ENCODE data around the gene RAET1L. TPM values are rescaled to one million over a fixed set of nuclear protein-coding genes. Genes with fewer than 3 reads are reported as not detected.

RAET1L gene
- total and polyA plus RNA-seq, 10 of the 15 experiments (the other 5 are each of a cell fraction or from before 2014, with no cell fraction given): not detected

- ChIA-PET POLR2A (no interaction called here), CTCF (interaction anchor here (0.7 kb wide), 1 partner anchor 342 kb away, joined by 3 read pairs; no protein-coding TSS in a partner anchor), RAD21 (ENCODE audit: unreplicated experiment) (no interaction called here), SMC1A (ENCODE audit: uncharacterized antibody, unreplicated experiment) (no interaction called here)
- Histone ChIP-seq H3K9ac (ENCODE audit: control insufficient read depth, insufficient read depth, low read length) (no peak overlapping the region), H3K4me3 (no peak overlapping the region), H3K27me3 (replicated peaks in 1 of 2; ENCODE audit: control insufficient read depth in 2 of 2, insufficient read depth in 2 of 2, low read length in 1 of 2) (no peaks in the 10 kb centered on the region; a peak in 2 of 4 replicates), H2AFZ (ENCODE audit: control insufficient read depth, low read depth, low read length) (no peak overlapping the region), H3K4me2 (ENCODE audit: control insufficient read depth, insufficient read depth) (no peak overlapping the region), H3K9me3 (replicated peaks; ENCODE audit: control insufficient read depth, insufficient read depth, low read length) (no peaks in the 10 kb centered on the region), H3K4me1 (ENCODE audit: control insufficient read depth, insufficient read depth, low read length) (no peaks in the 10 kb centered on the region), H3K79me2 (ENCODE audit: control insufficient read depth, insufficient read depth, low read length) (no peaks in the 10 kb centered on the region), H3K27ac (ENCODE audit: control insufficient read depth, insufficient read depth) (no peak overlapping the region), H4K20me1 (ENCODE audit: control insufficient read depth, insufficient read depth) (no peaks in the 10 kb centered on the region), H3K36me3 (ENCODE audit: control insufficient read depth in 2 of 2, insufficient read depth in 2 of 2, low read length in 1 of 2) (no peaks in the 10 kb centered on the region)
- 89% methylated on average over 1 of the region's 1 CpG for WGBS (ENCODE audit: insufficient coverage, insufficient replicate concordance, low lambda C conversion rate, missing lambda C conversion rate)
- in situ Hi-C loops (cut with MboI) (no loop called here), intact Hi-C loops (cut with micrococcal nuclease; ENCODE audit: unreplicated experiment) (no loop called here)
- ATAC-seq (no peak), DNase-seq (ENCODE audit: low read depth, low spot score) (no peak), FAIRE-seq (no peak)
- BruUV-seq (replicated peaks): no TSS peak
- TF ChIP-seq FOXK2 (IDR thresholded peaks at IDR 0.05): no peak
- TF ChIP-seq NFYA (IDR thresholded peaks at IDR 0.05; ENCODE audit: borderline replicate concordance, low read depth, low read length): no peak
- TF ChIP-seq RFX5 (IDR thresholded peaks at IDR 0.05; ENCODE audit: low read depth, low read length): no peak
- TF ChIP-seq SP1 (IDR thresholded peaks at IDR 0.05; ENCODE audit: low read depth, low read length): no peak
- no peak for TF ChIP-seq SIX5 (IDR thresholded peaks at IDR 0.05; ENCODE audit: low read depth, low read length, severe bottlenecking)
- no peak for TF ChIP-seq CREM (IDR thresholded peaks at IDR 0.05; ENCODE audit: low read depth)
- TF ChIP-seq PML (IDR thresholded peaks at IDR 0.05; ENCODE audit: low read length): no peak
- TF ChIP-seq, protein P1, sequence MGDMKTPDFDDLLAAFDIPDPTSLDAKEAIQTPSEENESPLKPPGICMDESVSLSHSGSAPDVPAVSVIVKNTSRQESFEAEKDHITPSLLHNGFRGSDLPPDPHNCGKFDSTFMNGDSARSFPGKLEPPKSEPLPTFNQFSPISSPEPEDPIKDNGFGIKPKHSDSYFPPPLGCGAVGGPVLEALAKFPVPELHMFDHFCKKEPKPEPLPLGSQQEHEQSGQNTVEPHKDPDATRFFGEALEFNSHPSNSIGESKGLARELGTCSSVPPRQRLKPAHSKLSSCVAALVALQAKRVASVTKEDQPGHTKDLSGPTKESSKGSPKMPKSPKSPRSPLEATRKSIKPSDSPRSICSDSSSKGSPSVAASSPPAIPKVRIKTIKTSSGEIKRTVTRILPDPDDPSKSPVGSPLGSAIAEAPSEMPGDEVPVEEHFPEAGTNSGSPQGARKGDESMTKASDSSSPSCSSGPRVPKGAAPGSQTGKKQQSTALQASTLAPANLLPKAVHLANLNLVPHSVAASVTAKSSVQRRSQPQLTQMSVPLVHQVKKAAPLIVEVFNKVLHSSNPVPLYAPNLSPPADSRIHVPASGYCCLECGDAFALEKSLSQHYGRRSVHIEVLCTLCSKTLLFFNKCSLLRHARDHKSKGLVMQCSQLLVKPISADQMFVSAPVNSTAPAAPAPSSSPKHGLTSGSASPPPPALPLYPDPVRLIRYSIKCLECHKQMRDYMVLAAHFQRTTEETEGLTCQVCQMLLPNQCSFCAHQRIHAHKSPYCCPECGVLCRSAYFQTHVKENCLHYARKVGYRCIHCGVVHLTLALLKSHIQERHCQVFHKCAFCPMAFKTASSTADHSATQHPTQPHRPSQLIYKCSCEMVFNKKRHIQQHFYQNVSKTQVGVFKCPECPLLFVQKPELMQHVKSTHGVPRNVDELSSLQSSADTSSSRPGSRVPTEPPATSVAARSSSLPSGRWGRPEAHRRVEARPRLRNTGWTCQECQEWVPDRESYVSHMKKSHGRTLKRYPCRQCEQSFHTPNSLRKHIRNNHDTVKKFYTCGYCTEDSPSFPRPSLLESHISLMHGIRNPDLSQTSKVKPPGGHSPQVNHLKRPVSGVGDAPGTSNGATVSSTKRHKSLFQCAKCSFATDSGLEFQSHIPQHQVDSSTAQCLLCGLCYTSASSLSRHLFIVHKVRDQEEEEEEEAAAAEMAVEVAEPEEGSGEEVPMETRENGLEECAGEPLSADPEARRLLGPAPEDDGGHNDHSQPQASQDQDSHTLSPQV (IDR thresholded peaks at IDR 0.05): no peak
These were observed 21.6 kb upstream of the RAET1L start for GRCh38 chr6:150046943-150047342.
